GM23338 (cell line): ENCODE data around the gene SEMA3E. TPM values are rescaled to one million over a fixed set of nuclear protein-coding genes. Genes with fewer than 3 reads are reported as not detected.

Experiments used
- ATAC-seq: fragments of 200-7000 bp; cut with Tn5 transposase; 3 replicates; pipeline ENCODE4 v1.9.1; 2020
- DNase-seq: peaks from one replicate; pipeline ENCODE4 v3.0.0-alpha.2; 2015; ENCODE audit warnings: low spot score
- H2AFZ ChIP-seq: fragments of 200-600 bp; sonication (generic); 2 replicates; pipeline ENCODE4 v1.8.0; 2016; ENCODE audit warnings: antibody characterized with exemption, mild to moderate bottlenecking, moderate library complexity
- H3F3A ChIP-seq: fragments of 200-600 bp; sonication (generic); replicated peaks from 2 replicates; pipeline ENCODE4 v1.8.0; 2017; ENCODE audit warnings: antibody characterized with exemption, mixed run types, low read depth
- H3K27ac ChIP-seq: fragments of 200-600 bp; sonication (generic); 2 replicates; pipeline ENCODE4 v1.6.1; 2016; ENCODE audit warnings: low read depth
- H3K27me3 ChIP-seq: fragments of 200-600 bp; sonication (generic); 2 replicates; pipeline ENCODE4 v1.8.0; 2016; ENCODE audit warnings: mild to moderate bottlenecking, mixed run types, moderate library complexity; ENCODE audit not compliant: insufficient read depth
- H3K36me3 ChIP-seq: fragments of 200-600 bp; sonication (generic); 2 replicates; pipeline ENCODE4 v1.8.0; 2016; ENCODE audit warnings: mild to moderate bottlenecking; ENCODE audit not compliant: insufficient read depth
- H3K4me1 ChIP-seq: fragments of 200-600 bp; sonication (generic); 2 replicates; pipeline ENCODE4 v1.8.0; 2016; ENCODE audit warnings: mild to moderate bottlenecking, moderate library complexity; ENCODE audit not compliant: insufficient read depth
- H3K4me2 ChIP-seq: fragments of 200-600 bp; sonication (generic); 2 replicates; pipeline ENCODE4 v1.7.1; 2017; ENCODE audit warnings: mixed run types
- H3K4me3 ChIP-seq: fragments of 200-600 bp; sonication (generic); 2 replicates; pipeline ENCODE4 v1.6.1; 2016; ENCODE audit warnings: mixed run types
- H3K79me2 ChIP-seq: fragments of 200-600 bp; sonication (generic); replicated peaks from 2 replicates; pipeline ENCODE4 v1.8.0; 2017; ENCODE audit warnings: mild to moderate bottlenecking; ENCODE audit not compliant: insufficient read depth
- H3K9me2 ChIP-seq: fragments of 200-600 bp; sonication (generic); 2 replicates; pipeline ENCODE4 v1.8.0; 2017; ENCODE audit not compliant: insufficient read depth
- H4K20me1 ChIP-seq: fragments of 200-600 bp; sonication (generic); replicated peaks from 2 replicates; pipeline ENCODE4 v1.8.0; 2017; ENCODE audit warnings: mild to moderate bottlenecking; ENCODE audit not compliant: insufficient read depth
- H3K27ac Mint-ChIP-seq: 2 replicates; pipeline ENCODE4 v1.8.0; 2020; ENCODE audit warnings: inconsistent platforms, mild to moderate bottlenecking, moderate library complexity, mixed read lengths
- H3K27me3 Mint-ChIP-seq: 3 replicates; pipeline ENCODE4 v1.8.0; 2022; ENCODE audit warnings: low read depth, mild to moderate bottlenecking, moderate library complexity, mixed read lengths, inconsistent platforms; ENCODE audit not compliant: insufficient read depth, poor library complexity
- H3K36me3 Mint-ChIP-seq: 3 replicates; pipeline ENCODE4 v1.8.0; 2021; ENCODE audit warnings: low read depth, mild to moderate bottlenecking, inconsistent platforms, moderate library complexity, mixed read lengths
- H3K4me1 Mint-ChIP-seq: 3 replicates; pipeline ENCODE4 v1.8.0; 2020; ENCODE audit warnings: mild to moderate bottlenecking, inconsistent platforms, mixed read lengths
- H3K4me3 Mint-ChIP-seq: 3 replicates; pipeline ENCODE4 v1.8.0; 2021; ENCODE audit warnings: moderate library complexity, mild to moderate bottlenecking, inconsistent platforms, mixed read lengths
- H3K9me3 Mint-ChIP-seq: 3 replicates; pipeline ENCODE4 v1.8.0; 2020; ENCODE audit warnings: moderate library complexity, mild to moderate bottlenecking, inconsistent platforms, mixed read lengths
- CREB1 ChIP-seq: fragments of 250-450 bp; sonication (Bioruptor Pico); IDR thresholded peaks from 2 replicates; pipeline ENCODE4 v1.5.0; 2020; ENCODE audit warnings: low read depth, mild to moderate bottlenecking, moderate library complexity
- ETS1 ChIP-seq: IDR thresholded peaks from 2 replicates; pipeline ENCODE4 v1.6.1; 2016; ENCODE audit warnings: antibody characterized with exemption
- EZH2 ChIP-seq: fragments of 200-600 bp; sonication (generic); IDR thresholded peaks from one replicate; pipeline ENCODE4 v1.8.0; 2017; ENCODE audit warnings: antibody characterized with exemption, mild to moderate bottlenecking, low read depth; ENCODE audit not compliant: unreplicated experiment
- EZH2phosphoT487 ChIP-seq: fragments of 200-600 bp; sonication (generic); IDR thresholded peaks from one replicate; pipeline ENCODE4 v1.8.1; 2018; ENCODE audit warnings: antibody characterized with exemption; ENCODE audit not compliant: unreplicated experiment
- JUNB ChIP-seq: IDR thresholded peaks from one replicate; pipeline ENCODE4 v1.6.1; 2016; ENCODE audit warnings: antibody characterized with exemption; ENCODE audit not compliant: unreplicated experiment
- NANOG ChIP-seq: IDR thresholded peaks from 2 replicates; pipeline ENCODE4 v1.6.1; 2016; ENCODE audit warnings: antibody characterized with exemption, borderline replicate concordance
- POLR2AphosphoS5 ChIP-seq: IDR thresholded peaks from 2 replicates; pipeline ENCODE4 v1.6.1; 2016; ENCODE audit warnings: antibody characterized with exemption, low read depth
- REST ChIP-seq: IDR thresholded peaks from one replicate; pipeline ENCODE4 v1.6.1; 2018; ENCODE audit warnings: antibody characterized with exemption; ENCODE audit not compliant: unreplicated experiment
- STAT1 ChIP-seq: IDR thresholded peaks from one replicate; pipeline ENCODE4 v1.6.1; 2016; ENCODE audit warnings: antibody characterized with exemption; ENCODE audit not compliant: unreplicated experiment
- ZNF114 ChIP-seq: fragments of 250-450 bp; sonication (Bioruptor Pico); IDR thresholded peaks from 2 replicates; pipeline ENCODE4 v1.5.0; 2020; ENCODE audit warnings: mild to moderate bottlenecking, moderate library complexity
- ZNF331 ChIP-seq: fragments of 250-450 bp; sonication (Bioruptor Pico); IDR thresholded peaks from 2 replicates; pipeline ENCODE4 v1.5.0; 2020; ENCODE audit warnings: low read depth, mild to moderate bottlenecking, moderate library complexity
- polyA plus RNA-seq: library from polyadenylated mRNA; unstranded; fragments of >200 nt; fragmentation: Nextera tagmentation; extraction: Ambion mirVana; gene quantifications from 2 replicates; pipeline ENCODE4 v1.2.1, GENCODE V29; 2016
- total RNA-seq: library from RNA; depleted of rRNA; stranded (reverse); fragments of >200 nt; shearing (Covaris generic); gene quantifications from 2 replicates; pipeline ENCODE4 v1.2.3, GENCODE V29; 2014

Gene SEMA3E
- total and polyA plus RNA-seq, 2 experiments from 2014 or later: 5.4 to 15.7 TPM

- no peaks in the 10 kb centered on the region for H3K27me3 Mint-ChIP-seq
- TF ChIP-seq REST (no peak), EZH2phosphoT487 (no peak), JUNB (no peak), NANOG (no peak), ZNF331 (CRISPR knock-in tag) (no peak), EZH2 (no peak), STAT1 (no peak), POLR2AphosphoS5 (no peak), ETS1 (no peak)
- no peak overlapping the region for H3K4me3 ChIP-seq
- H3F3A ChIP-seq: no peaks in the 10 kb centered on the region
- no peaks in the 10 kb centered on the region for H3K79me2 ChIP-seq
- no peak overlapping the region for H3K4me3 Mint-ChIP-seq
- H3K36me3 Mint-ChIP-seq: no peaks in the 10 kb centered on the region
- no peak overlapping the region for H3K27ac ChIP-seq
- H3K4me1 ChIP-seq: no peaks in the 10 kb centered on the region
- ATAC-seq: no peak
- no peak overlapping the region for H3K4me2 ChIP-seq
- H2AFZ ChIP-seq: no peak overlapping the region
- H3K36me3 ChIP-seq: no peaks in the 10 kb centered on the region
- H4K20me1 ChIP-seq: no peaks in the 10 kb centered on the region
- no peak overlapping the region for H3K27ac Mint-ChIP-seq
- no peaks in the 10 kb centered on the region for H3K27me3 ChIP-seq
- H3K9me2 ChIP-seq: no peaks in the 10 kb centered on the region
- H3K4me1 Mint-ChIP-seq: no peaks in the 10 kb centered on the region
- peak; percentile 10 for DNase-seq
- no peaks in the 10 kb centered on the region for H3K9me3 Mint-ChIP-seq
Measured at GRCh38 chr7:83588602-83589240, 60.2 kb downstream of the SEMA3E start.

- Histone ChIP-seq H3K27me3 (no peaks in the 10 kb centered on the region), H3K36me3 (no peaks in the 10 kb centered on the region), H3F3A (no peaks in the 10 kb centered on the region), H3K79me2 (no peaks in the 10 kb centered on the region), H2AFZ (no peak overlapping the region), H3K27ac (no peak overlapping the region), H3K9me2 (no peaks in the 10 kb centered on the region), H3K4me2 (no peak overlapping the region), H3K4me1 (no peaks in the 10 kb centered on the region), H4K20me1 (no peaks in the 10 kb centered on the region), H3K4me3 (no peak overlapping the region)
- no peaks in the 10 kb centered on the region for H3K4me1 Mint-ChIP-seq
- no peak for ATAC-seq
- no peak overlapping the region for H3K27ac Mint-ChIP-seq
- H3K9me3 Mint-ChIP-seq: no peaks in the 10 kb centered on the region
- no peaks in the 10 kb centered on the region for H3K27me3 Mint-ChIP-seq
- no peak overlapping the region for H3K4me3 Mint-ChIP-seq
- no peaks in the 10 kb centered on the region for H3K36me3 Mint-ChIP-seq
- DNase-seq: no peak
- TF ChIP-seq ZNF114 (CRISPR knock-in tag) (no peak), CREB1 (CRISPR knock-in tag) (no peak), ZNF331 (CRISPR knock-in tag) (no peak), EZH2phosphoT487 (no peak), JUNB (no peak), POLR2AphosphoS5 (no peak), NANOG (no peak), EZH2 (no peak)
Measured at GRCh38 chr7:83586281-83586680, 62.7 kb downstream of the SEMA3E start.
